ENCODE data around the gene VAV3. TPM values are rescaled to one million over a fixed set of nuclear protein-coding genes. Genes with fewer than 3 reads are reported as not detected.

Gene VAV3
- total RNA-seq, 1 donor from 2014 or later: 2.6 TPM

DNA sequence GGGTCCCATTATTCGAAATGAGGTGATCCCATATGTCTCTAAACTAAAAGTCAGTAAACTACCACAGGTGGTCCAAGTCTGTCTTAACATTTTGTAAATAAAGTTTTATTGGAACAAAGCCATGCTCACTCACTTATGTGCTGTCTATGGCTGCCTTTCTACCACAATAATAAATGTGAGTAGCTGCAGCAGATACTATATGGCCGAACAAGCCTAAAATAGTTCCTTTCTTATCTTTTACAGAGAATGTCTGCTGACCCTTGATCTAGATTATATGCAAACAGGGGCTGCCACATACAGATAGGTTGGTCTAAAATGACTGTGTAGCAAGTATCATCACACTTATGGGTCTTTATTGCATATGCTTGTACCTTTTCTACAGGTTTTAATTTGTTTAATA, 140.0 kb downstream of the VAV3 start:
- Histone ChIP-seq H3K9me3 (ENCODE audit: insufficient read depth, low read depth, low read length) (no peaks in the 10 kb centered on the region), H3K36me3 (ENCODE audit: insufficient read depth, low read length) (no peaks in the 10 kb centered on the region), H3K4me2 (ENCODE audit: low read length) (no peak overlapping the region), H3K4me3 (ENCODE audit: insufficient read depth, low read depth, low read length) (no peak overlapping the region), H3K4me1 (ENCODE audit: insufficient read depth, low read length) (no peaks in the 10 kb centered on the region), H3K79me2 (ENCODE audit: insufficient read depth, low read length) (no peaks in the 10 kb centered on the region), H4K20me1 (ENCODE audit: insufficient read depth, low read length) (no peaks in the 10 kb centered on the region), H2AFZ (ENCODE audit: low read depth, low read length) (no peak overlapping the region), H3K27ac (ENCODE audit: low read depth, low read length) (no peak overlapping the region), H3K27me3 (ENCODE audit: insufficient read depth, low read length) (no peaks in the 10 kb centered on the region), H3K9ac (ENCODE audit: low read length) (no peak overlapping the region)
- TF ChIP-seq EZH2 (IDR thresholded peaks at IDR 0.05; ENCODE audit: insufficient read depth, low read length): no peak
- TF ChIP-seq, protein P1, sequence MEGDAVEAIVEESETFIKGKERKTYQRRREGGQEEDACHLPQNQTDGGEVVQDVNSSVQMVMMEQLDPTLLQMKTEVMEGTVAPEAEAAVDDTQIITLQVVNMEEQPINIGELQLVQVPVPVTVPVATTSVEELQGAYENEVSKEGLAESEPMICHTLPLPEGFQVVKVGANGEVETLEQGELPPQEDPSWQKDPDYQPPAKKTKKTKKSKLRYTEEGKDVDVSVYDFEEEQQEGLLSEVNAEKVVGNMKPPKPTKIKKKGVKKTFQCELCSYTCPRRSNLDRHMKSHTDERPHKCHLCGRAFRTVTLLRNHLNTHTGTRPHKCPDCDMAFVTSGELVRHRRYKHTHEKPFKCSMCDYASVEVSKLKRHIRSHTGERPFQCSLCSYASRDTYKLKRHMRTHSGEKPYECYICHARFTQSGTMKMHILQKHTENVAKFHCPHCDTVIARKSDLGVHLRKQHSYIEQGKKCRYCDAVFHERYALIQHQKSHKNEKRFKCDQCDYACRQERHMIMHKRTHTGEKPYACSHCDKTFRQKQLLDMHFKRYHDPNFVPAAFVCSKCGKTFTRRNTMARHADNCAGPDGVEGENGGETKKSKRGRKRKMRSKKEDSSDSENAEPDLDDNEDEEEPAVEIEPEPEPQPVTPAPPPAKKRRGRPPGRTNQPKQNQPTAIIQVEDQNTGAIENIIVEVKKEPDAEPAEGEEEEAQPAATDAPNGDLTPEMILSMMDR (IDR thresholded peaks at IDR 0.05; ENCODE audit: insufficient read depth, low read depth, low read length): no peak
- no peaks in the 10 kb centered on the region for H3K27me3 Mint-ChIP-seq (ENCODE audit: low read depth, unreplicated experiment)
- peaks cover 11% of the 10 kb centered on the region for H3K9me3 Mint-ChIP-seq (ENCODE audit: unreplicated experiment)
- H3K4me3 Mint-ChIP-seq (ENCODE audit: unreplicated experiment): no peak overlapping the region
- H3K4me1 Mint-ChIP-seq (ENCODE audit: low read depth, unreplicated experiment): peaks cover 20% of the 10 kb centered on the region
- DNase-seq (ENCODE audit: low read depth) (no peak), FAIRE-seq (no peak)
- no peak overlapping the region for H3K27ac Mint-ChIP-seq (ENCODE audit: unreplicated experiment)
- peaks cover 2% of the 10 kb centered on the region for H3K36me3 Mint-ChIP-seq (ENCODE audit: low read depth, unreplicated experiment)

DNA sequence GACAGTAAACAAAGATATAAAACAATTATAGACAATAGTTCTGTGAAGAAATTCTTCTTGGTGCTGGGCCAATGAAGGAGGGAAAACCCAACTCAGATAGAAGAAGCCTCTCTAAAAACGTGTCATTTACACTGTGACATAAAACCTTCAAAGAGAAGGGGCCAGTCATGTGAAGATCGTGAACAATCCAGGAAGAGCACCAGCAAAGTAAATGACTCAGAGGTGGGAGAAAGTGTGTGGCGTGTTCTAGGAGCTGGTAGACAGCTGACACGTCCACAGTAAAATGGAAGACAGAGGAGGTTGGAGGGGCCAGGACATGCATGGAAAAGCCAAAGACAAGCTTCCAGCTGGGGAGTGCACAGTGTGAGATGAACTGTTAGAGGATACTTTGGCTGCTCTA, 143.6 kb downstream of the VAV3 start:
- H4K20me1 ChIP-seq (ENCODE audit: insufficient read depth, low read length): no peaks in the 10 kb centered on the region
- no peak for TF ChIP-seq EZH2 (IDR thresholded peaks at IDR 0.05; ENCODE audit: insufficient read depth, low read length)
- TF ChIP-seq, protein P1 (IDR thresholded peaks at IDR 0.05; ENCODE audit: insufficient read depth, low read depth, low read length): no peak
- peaks cover 7% of the 10 kb centered on the region for H3K4me1 Mint-ChIP-seq (ENCODE audit: low read depth, unreplicated experiment)
- no peak overlapping the region for H3K27ac Mint-ChIP-seq (ENCODE audit: unreplicated experiment)
- FAIRE-seq (no peak), DNase-seq (ENCODE audit: low read depth) (no peak)
- H2AFZ ChIP-seq (ENCODE audit: low read depth, low read length): no peak overlapping the region
- peaks cover 4% of the 10 kb centered on the region for H3K27me3 ChIP-seq (ENCODE audit: insufficient read depth, low read length)
- no peaks in the 10 kb centered on the region for H3K36me3 ChIP-seq (ENCODE audit: insufficient read depth, low read length)
- H3K27me3 Mint-ChIP-seq (ENCODE audit: low read depth, unreplicated experiment): no peaks in the 10 kb centered on the region
- H3K79me2 ChIP-seq (ENCODE audit: insufficient read depth, low read length): no peaks in the 10 kb centered on the region
- no peak overlapping the region for H3K4me2 ChIP-seq (ENCODE audit: low read length)
- H3K9me3 ChIP-seq (ENCODE audit: insufficient read depth, low read depth, low read length): no peaks in the 10 kb centered on the region
- H3K36me3 Mint-ChIP-seq (ENCODE audit: low read depth, unreplicated experiment): peaks cover 2% of the 10 kb centered on the region
- no peak overlapping the region for H3K9ac ChIP-seq (ENCODE audit: low read length)
- H3K9me3 Mint-ChIP-seq (ENCODE audit: unreplicated experiment): peaks cover 13% of the 10 kb centered on the region
- H3K4me1 ChIP-seq (ENCODE audit: insufficient read depth, low read length): no peaks in the 10 kb centered on the region
- no peak overlapping the region for H3K27ac ChIP-seq (ENCODE audit: low read depth, low read length)
- no peak overlapping the region for H3K4me3 Mint-ChIP-seq (ENCODE audit: unreplicated experiment)
- H3K4me3 ChIP-seq (ENCODE audit: insufficient read depth, low read depth, low read length): no peak overlapping the region

DNA sequence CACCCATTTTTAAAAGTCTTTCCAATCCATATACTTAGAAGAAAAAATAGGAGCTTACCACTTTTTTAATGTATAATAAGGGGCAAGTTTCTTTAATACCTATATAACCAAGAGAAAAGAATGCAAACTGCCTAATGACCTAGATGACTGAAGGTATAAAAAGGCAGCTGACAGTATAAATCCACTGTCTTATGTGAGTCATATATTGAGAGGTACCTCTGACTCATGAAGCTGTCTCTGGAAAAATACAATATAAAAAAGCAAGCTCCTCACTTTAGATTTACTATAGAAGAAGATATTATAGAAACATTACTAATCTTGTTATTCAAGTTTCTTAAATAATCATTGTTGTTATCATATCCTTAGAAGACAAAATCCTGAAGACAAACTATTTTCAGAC, 144.2 kb downstream of the VAV3 start:
- no peak for FAIRE-seq
- no peak overlapping the region for H3K4me2 ChIP-seq (ENCODE audit: low read length)
- peaks cover 7% of the 10 kb centered on the region for H3K4me1 Mint-ChIP-seq (ENCODE audit: low read depth, unreplicated experiment)
- peaks cover 4% of the 10 kb centered on the region for H3K27me3 ChIP-seq (ENCODE audit: insufficient read depth, low read length)
- no peaks in the 10 kb centered on the region for H3K79me2 ChIP-seq (ENCODE audit: insufficient read depth, low read length)
- H3K4me3 ChIP-seq (ENCODE audit: insufficient read depth, low read depth, low read length): no peak overlapping the region
- no peak overlapping the region for H2AFZ ChIP-seq (ENCODE audit: low read depth, low read length)
- no peak for TF ChIP-seq EZH2 (IDR thresholded peaks at IDR 0.05; ENCODE audit: insufficient read depth, low read length)
- TF ChIP-seq, protein P1 (IDR thresholded peaks at IDR 0.05; ENCODE audit: insufficient read depth, low read depth, low read length): no peak
- H3K9me3 ChIP-seq (ENCODE audit: insufficient read depth, low read depth, low read length): no peaks in the 10 kb centered on the region
- H3K36me3 Mint-ChIP-seq (ENCODE audit: low read depth, unreplicated experiment): peaks cover 2% of the 10 kb centered on the region
- peaks cover 13% of the 10 kb centered on the region for H3K9me3 Mint-ChIP-seq (ENCODE audit: unreplicated experiment)
- no peaks in the 10 kb centered on the region for H4K20me1 ChIP-seq (ENCODE audit: insufficient read depth, low read length)
- H3K27me3 Mint-ChIP-seq (ENCODE audit: low read depth, unreplicated experiment): no peaks in the 10 kb centered on the region
- H3K9ac ChIP-seq (ENCODE audit: low read length): no peak overlapping the region
- no peaks in the 10 kb centered on the region for H3K4me1 ChIP-seq (ENCODE audit: insufficient read depth, low read length)
- H3K36me3 ChIP-seq (ENCODE audit: insufficient read depth, low read length): no peaks in the 10 kb centered on the region
- no peak overlapping the region for H3K4me3 Mint-ChIP-seq (ENCODE audit: unreplicated experiment)
- H3K27ac Mint-ChIP-seq (ENCODE audit: unreplicated experiment): no peak overlapping the region
- no peak overlapping the region for H3K27ac ChIP-seq (ENCODE audit: low read depth, low read length)
- DNase-seq (ENCODE audit: low read depth): no peak

Measured in astrocyte (in vitro differentiated cells and primary cell).